ENCODE measurements around the gene THBD.

The THBD gene

DNA sequence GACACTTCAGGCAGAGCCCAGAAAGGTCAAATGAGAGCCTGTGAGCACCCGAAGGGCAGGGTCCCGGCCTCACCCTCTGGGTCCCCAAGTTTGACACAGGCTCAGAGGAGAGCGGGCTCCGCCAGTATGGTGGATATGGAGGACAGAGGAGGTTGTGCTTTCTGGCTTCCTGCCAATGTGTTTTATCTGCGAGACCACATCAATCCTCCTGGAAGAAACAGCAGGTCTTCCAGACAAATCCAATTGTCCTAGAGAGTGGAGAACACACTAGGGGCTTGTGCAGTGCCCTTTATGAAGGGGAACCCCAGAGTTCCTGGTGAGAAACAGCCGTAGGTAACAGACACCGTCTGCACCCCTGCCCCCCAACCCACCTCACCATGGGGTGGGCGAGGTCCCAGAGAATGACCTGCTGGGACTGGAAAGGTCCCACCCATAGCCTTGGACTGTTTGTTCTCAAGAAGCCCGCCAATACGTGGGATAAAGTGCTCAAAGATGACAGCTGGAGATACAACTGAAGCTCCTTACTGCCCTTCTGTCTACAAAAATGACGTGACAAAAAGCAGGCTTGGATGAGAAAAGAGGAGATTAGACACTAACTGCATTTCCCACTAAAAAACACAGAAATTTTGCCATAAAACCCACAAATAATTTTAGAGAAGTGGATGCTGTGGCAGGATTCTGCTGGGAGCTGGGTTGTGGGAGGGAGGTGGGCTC, 38.3 kb downstream of the THBD start:
- DNase-seq (ENCODE audit: low read depth) = no peak

DNA sequence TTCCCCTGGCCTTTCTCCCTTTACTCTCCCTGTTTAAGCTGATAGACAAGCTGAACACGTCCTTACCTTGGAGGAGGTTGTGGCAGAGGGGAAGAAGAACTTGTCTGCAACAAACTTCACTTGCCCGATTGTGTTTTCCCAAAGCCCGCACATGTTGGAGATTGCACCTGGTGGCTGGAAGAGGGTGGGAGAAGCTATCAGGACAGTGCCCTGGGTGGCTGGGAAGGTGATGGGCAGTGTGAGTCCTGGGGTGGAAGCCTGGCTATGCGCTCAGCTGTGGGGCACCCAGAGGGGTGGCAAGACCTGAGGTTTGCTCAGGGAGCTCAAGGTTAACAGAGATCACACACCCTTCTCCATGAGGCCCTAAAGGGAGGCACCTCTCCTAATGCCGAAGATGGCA, 39.4 kb downstream of the THBD start:
- no peak for DNase-seq (ENCODE audit: low read depth)

- no peak for DNase-seq (ENCODE audit: low read depth)
These were observed 39.8 kb downstream of the THBD start for GRCh38 chr20:23009636-23010035.

- DNase-seq (ENCODE audit: low read depth) = no peak
These were observed 40.8 kb downstream of the THBD start for GRCh38 chr20:23008667-23009066.

GRCh38 chr20:23007886-23008655, 41.4 kb downstream of the THBD start:
- no peak for DNase-seq (ENCODE audit: low read depth)

- no peak for DNase-seq (ENCODE audit: low read depth)
These were observed 42.0 kb downstream of the THBD start for GRCh38 chr20:23007462-23007861.

DNA sequence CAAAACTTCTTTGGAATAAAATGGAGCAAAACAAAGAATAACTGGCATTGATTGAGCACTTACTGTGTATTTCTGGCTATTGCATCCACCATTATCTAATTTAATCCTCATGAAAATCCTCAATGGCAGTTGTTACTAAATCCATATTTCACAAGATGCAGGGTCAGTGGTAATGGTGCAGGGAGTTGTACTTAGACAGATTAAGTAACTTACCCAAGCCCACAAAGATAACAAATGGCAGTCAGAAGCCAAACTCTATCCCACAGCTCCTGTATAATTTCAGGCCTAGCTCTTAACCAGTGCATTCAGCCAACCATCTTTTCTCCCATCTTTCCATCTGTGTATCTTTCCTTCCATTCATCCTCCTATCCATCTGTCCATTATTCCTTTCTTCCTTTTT, 43.7 kb downstream of the THBD start:
- no peak for DNase-seq (ENCODE audit: low read depth)

DNA sequence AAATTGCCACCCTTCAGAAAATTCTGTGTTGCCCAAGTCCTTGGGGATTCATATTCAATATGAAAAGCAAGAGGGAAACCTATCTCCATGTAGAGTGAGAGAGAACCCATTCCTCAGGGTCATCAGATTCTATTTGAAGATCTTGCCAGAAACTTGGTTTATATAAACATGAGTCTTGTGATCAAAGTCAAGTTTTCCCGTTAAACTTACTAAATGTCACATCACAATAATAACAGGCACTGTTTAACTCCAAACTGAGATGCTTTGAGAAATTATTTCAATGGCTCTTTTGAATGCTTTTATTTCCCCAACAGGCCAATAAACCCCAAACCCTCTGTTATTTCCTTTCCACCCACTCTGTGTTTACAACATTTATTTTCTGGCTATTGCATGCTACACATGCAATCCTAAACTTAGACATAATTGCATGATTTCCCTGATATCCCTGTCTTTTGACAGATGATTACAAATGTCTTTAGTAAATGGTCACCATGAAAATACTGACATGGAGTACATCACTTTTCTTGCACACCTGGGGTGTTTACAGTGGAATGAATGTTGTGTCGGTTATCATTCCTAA, 45.5 kb downstream of the THBD start:
- no peak for DNase-seq (ENCODE audit: low read depth)

- no peak for DNase-seq (ENCODE audit: low read depth)
These were observed 46.3 kb downstream of the THBD start for GRCh38 chr20:23003077-23003635.

DNA sequence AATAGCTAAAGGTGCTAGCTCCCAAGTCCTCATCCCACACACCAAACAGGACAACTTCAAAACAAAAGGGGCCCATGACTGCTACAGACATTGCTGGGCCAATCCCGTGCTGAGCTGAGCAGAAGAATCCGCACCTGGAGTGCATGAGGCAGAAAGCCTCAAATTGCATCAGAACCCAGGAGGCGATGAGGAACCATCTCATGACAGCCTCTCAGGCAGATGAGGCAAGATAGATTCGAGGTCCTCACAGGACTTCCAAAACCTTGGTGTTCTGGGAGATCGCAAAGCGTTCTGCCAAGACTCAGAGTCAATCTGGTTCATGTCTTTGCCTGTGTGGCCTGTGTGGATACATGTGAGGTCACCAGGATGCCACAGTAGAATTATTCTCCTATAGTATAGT, 47.2 kb downstream of the THBD start:
- DNase-seq (ENCODE audit: low read depth) = no peak

DNA sequence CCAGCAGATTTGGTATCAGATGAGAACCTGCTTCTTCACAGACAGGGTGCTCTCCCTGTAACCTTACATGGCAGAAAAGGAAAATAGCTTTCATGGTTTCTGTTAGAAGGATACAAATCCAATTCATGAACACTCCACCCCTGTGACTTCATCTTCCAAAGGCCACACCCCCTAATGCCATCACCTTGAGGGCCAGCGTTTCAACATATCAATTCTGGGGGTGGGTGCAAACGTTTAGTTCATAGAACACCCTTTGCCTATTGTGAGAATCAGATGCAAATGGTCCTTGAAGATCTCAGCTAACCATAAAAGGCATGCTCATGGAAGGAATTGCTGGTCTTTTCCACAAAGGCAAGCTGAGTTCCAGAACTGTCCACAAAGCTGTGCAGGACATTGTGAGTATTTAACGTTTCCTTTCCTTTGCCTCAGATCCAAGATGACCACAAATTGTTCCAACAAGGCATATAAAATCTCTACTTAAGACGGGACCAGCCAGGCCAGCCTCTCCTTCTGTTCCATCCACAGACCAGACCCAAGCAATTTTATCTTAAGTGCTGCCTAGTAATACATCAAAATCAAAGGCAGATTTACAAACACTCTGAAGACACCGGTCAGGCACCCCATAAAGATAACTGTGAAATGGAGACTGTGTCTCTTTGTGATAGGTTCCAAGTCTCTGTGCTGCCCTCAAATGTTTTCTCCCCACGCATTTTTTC, 49.1 kb downstream of the THBD start:
- DNase-seq (ENCODE audit: low read depth) = no peak

- no peak for DNase-seq (ENCODE audit: low read depth)
These were observed 49.7 kb downstream of the THBD start for GRCh38 chr20:22999756-23000155.

DNA sequence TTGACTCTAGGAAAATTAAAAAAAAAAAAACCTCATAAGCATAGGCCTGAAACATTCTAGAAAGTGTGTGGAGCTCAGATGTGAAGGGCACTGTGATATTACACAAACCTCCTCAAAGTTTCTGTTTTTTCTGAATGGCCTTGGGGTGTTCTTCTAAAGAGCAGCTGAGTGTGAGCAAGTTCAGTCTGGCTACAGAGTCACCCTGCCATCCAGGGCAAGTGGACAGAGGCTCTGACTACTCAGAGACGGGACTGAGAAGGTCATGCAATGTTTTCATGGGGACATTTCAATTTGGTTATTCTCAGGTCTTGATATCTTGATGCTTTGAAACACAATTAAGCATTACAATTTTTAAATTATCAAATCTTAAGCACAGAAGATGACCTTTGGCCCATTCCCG, 51.0 kb downstream of the THBD start:
- no peak for DNase-seq (ENCODE audit: low read depth)

DNA sequence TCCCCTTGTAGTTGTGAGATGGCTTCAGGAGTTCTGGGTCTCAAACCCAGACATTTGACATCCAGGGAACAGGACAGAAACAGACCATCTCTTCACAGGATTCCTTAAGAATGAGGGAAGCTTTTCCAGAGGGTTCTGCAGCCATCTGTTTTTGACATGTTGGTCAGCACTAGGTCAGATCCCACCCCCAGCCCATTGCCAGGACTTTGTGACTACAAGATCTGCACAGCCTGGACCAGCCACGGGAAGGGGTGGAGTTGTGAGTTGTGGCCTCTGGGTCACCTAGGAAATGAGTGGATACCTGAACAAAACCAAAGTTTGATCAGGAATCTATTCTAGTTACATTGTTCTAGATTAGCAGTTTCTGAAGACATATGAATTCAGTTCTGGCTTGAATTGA, 53.5 kb downstream of the THBD start:
- no peak for DNase-seq (ENCODE audit: low read depth)
